ENCODE data around the gene HCN2.

DNA sequence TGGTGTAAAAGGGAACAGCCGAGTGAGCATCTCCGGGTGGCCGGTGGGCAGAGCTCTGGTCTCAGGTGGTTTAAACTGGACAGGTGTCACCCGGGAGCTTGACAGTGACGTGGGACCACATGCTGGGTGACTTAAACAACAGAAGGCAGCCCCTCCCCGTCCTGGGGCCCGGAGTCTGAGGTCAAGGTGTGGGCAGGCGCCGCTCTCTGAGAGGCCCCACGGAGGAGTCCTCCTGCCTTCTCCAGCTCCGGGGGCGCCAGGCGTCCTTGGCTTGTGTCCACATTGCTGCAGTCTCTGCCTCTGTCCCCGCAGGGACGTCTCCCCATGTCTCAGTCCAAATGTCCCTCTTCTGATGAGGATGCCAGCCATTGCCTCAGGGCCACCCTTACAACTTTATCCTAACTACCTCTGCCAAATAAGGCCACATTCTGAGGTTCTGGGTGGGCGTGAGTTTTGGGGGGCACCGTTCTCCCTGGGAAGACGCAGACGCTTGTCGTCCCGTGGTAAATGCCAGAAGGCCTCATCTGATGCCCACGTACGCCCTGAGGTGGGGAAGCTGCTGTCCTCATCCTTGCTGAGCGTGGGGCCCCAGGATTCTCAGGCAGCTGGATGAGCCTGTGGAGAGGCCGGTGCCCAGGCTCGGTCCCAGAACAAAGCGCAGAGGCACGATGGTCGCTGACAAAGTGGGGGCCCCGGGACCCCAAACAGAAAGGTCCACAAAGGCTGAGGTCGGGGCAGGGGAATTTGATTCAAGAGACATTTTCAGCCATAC, 32.9 kb upstream of the HCN2 start:
- no peak for TF ChIP-seq POLR2A (IDR thresholded peaks at IDR 0.05)
- TF ChIP-seq, protein P1, sequence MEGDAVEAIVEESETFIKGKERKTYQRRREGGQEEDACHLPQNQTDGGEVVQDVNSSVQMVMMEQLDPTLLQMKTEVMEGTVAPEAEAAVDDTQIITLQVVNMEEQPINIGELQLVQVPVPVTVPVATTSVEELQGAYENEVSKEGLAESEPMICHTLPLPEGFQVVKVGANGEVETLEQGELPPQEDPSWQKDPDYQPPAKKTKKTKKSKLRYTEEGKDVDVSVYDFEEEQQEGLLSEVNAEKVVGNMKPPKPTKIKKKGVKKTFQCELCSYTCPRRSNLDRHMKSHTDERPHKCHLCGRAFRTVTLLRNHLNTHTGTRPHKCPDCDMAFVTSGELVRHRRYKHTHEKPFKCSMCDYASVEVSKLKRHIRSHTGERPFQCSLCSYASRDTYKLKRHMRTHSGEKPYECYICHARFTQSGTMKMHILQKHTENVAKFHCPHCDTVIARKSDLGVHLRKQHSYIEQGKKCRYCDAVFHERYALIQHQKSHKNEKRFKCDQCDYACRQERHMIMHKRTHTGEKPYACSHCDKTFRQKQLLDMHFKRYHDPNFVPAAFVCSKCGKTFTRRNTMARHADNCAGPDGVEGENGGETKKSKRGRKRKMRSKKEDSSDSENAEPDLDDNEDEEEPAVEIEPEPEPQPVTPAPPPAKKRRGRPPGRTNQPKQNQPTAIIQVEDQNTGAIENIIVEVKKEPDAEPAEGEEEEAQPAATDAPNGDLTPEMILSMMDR (IDR thresholded peaks at IDR 0.05), result no peak
- TF ChIP-seq POLR2AphosphoS5 (IDR thresholded peaks at IDR 0.05; ENCODE audit: insufficient read depth in 1 of 2, low read depth in 1 of 2), result no peak

All from vagina (tissue), 2 donors.